GM23338 (cell line): ENCODE measurements around the gene OSBPL6. TPM values are rescaled to one million over a fixed set of nuclear protein-coding genes. Genes with fewer than 3 reads are reported as not detected.

Experiments used
- ATAC-seq: fragments of 200-7000 bp; cut with Tn5 transposase; 3 replicates; pipeline ENCODE4 v1.9.1; 2020
- DNase-seq: peaks from one replicate; pipeline ENCODE4 v3.0.0-alpha.2; 2015; ENCODE audit warnings: low spot score
- H2AFZ ChIP-seq: fragments of 200-600 bp; sonication (generic); 2 replicates; pipeline ENCODE4 v1.8.0; 2016; ENCODE audit warnings: antibody characterized with exemption, mild to moderate bottlenecking, moderate library complexity
- H3F3A ChIP-seq: fragments of 200-600 bp; sonication (generic); replicated peaks from 2 replicates; pipeline ENCODE4 v1.8.0; 2017; ENCODE audit warnings: antibody characterized with exemption, mixed run types, low read depth
- H3K27ac ChIP-seq: fragments of 200-600 bp; sonication (generic); 2 replicates; pipeline ENCODE4 v1.6.1; 2016; ENCODE audit warnings: low read depth
- H3K27me3 ChIP-seq: fragments of 200-600 bp; sonication (generic); 2 replicates; pipeline ENCODE4 v1.8.0; 2016; ENCODE audit warnings: mild to moderate bottlenecking, mixed run types, moderate library complexity; ENCODE audit not compliant: insufficient read depth
- H3K36me3 ChIP-seq: fragments of 200-600 bp; sonication (generic); 2 replicates; pipeline ENCODE4 v1.8.0; 2016; ENCODE audit warnings: mild to moderate bottlenecking; ENCODE audit not compliant: insufficient read depth
- H3K4me1 ChIP-seq: fragments of 200-600 bp; sonication (generic); 2 replicates; pipeline ENCODE4 v1.8.0; 2016; ENCODE audit warnings: mild to moderate bottlenecking, moderate library complexity; ENCODE audit not compliant: insufficient read depth
- H3K4me2 ChIP-seq: fragments of 200-600 bp; sonication (generic); 2 replicates; pipeline ENCODE4 v1.7.1; 2017; ENCODE audit warnings: mixed run types
- H3K4me3 ChIP-seq: fragments of 200-600 bp; sonication (generic); 2 replicates; pipeline ENCODE4 v1.6.1; 2016; ENCODE audit warnings: mixed run types
- H3K79me2 ChIP-seq: fragments of 200-600 bp; sonication (generic); replicated peaks from 2 replicates; pipeline ENCODE4 v1.8.0; 2017; ENCODE audit warnings: mild to moderate bottlenecking; ENCODE audit not compliant: insufficient read depth
- H3K9me2 ChIP-seq: fragments of 200-600 bp; sonication (generic); 2 replicates; pipeline ENCODE4 v1.8.0; 2017; ENCODE audit not compliant: insufficient read depth
- H4K20me1 ChIP-seq: fragments of 200-600 bp; sonication (generic); replicated peaks from 2 replicates; pipeline ENCODE4 v1.8.0; 2017; ENCODE audit warnings: mild to moderate bottlenecking; ENCODE audit not compliant: insufficient read depth
- H3K27ac Mint-ChIP-seq: 2 replicates; pipeline ENCODE4 v1.8.0; 2020; ENCODE audit warnings: inconsistent platforms, mild to moderate bottlenecking, moderate library complexity, mixed read lengths
- H3K27me3 Mint-ChIP-seq: 3 replicates; pipeline ENCODE4 v1.8.0; 2022; ENCODE audit warnings: low read depth, mild to moderate bottlenecking, moderate library complexity, mixed read lengths, inconsistent platforms; ENCODE audit not compliant: insufficient read depth, poor library complexity
- H3K36me3 Mint-ChIP-seq: 3 replicates; pipeline ENCODE4 v1.8.0; 2021; ENCODE audit warnings: low read depth, mild to moderate bottlenecking, inconsistent platforms, moderate library complexity, mixed read lengths
- H3K4me1 Mint-ChIP-seq: 3 replicates; pipeline ENCODE4 v1.8.0; 2020; ENCODE audit warnings: mild to moderate bottlenecking, inconsistent platforms, mixed read lengths
- H3K4me3 Mint-ChIP-seq: 3 replicates; pipeline ENCODE4 v1.8.0; 2021; ENCODE audit warnings: moderate library complexity, mild to moderate bottlenecking, inconsistent platforms, mixed read lengths
- H3K9me3 Mint-ChIP-seq: 3 replicates; pipeline ENCODE4 v1.8.0; 2020; ENCODE audit warnings: moderate library complexity, mild to moderate bottlenecking, inconsistent platforms, mixed read lengths
- CREB1 ChIP-seq: fragments of 250-450 bp; sonication (Bioruptor Pico); IDR thresholded peaks from 2 replicates; pipeline ENCODE4 v1.5.0; 2020; ENCODE audit warnings: low read depth, mild to moderate bottlenecking, moderate library complexity
- EZH2 ChIP-seq: fragments of 200-600 bp; sonication (generic); IDR thresholded peaks from one replicate; pipeline ENCODE4 v1.8.0; 2017; ENCODE audit warnings: antibody characterized with exemption, mild to moderate bottlenecking, low read depth; ENCODE audit not compliant: unreplicated experiment
- EZH2phosphoT487 ChIP-seq: fragments of 200-600 bp; sonication (generic); IDR thresholded peaks from one replicate; pipeline ENCODE4 v1.8.1; 2018; ENCODE audit warnings: antibody characterized with exemption; ENCODE audit not compliant: unreplicated experiment
- JUNB ChIP-seq: IDR thresholded peaks from one replicate; pipeline ENCODE4 v1.6.1; 2016; ENCODE audit warnings: antibody characterized with exemption; ENCODE audit not compliant: unreplicated experiment
- NANOG ChIP-seq: IDR thresholded peaks from 2 replicates; pipeline ENCODE4 v1.6.1; 2016; ENCODE audit warnings: antibody characterized with exemption, borderline replicate concordance
- POLR2AphosphoS5 ChIP-seq: IDR thresholded peaks from 2 replicates; pipeline ENCODE4 v1.6.1; 2016; ENCODE audit warnings: antibody characterized with exemption, low read depth
- STAT1 ChIP-seq: IDR thresholded peaks from one replicate; pipeline ENCODE4 v1.6.1; 2016; ENCODE audit warnings: antibody characterized with exemption; ENCODE audit not compliant: unreplicated experiment
- ZNF114 ChIP-seq: fragments of 250-450 bp; sonication (Bioruptor Pico); IDR thresholded peaks from 2 replicates; pipeline ENCODE4 v1.5.0; 2020; ENCODE audit warnings: mild to moderate bottlenecking, moderate library complexity
- ZNF331 ChIP-seq: fragments of 250-450 bp; sonication (Bioruptor Pico); IDR thresholded peaks from 2 replicates; pipeline ENCODE4 v1.5.0; 2020; ENCODE audit warnings: low read depth, mild to moderate bottlenecking, moderate library complexity
- polyA plus RNA-seq: library from polyadenylated mRNA; unstranded; fragments of >200 nt; fragmentation: Nextera tagmentation; extraction: Ambion mirVana; gene quantifications from 2 replicates; pipeline ENCODE4 v1.2.1, GENCODE V29; 2016
- total RNA-seq: library from RNA; depleted of rRNA; stranded (reverse); fragments of >200 nt; shearing (Covaris generic); gene quantifications from 2 replicates; pipeline ENCODE4 v1.2.3, GENCODE V29; 2014
- TF ChIP-seq, protein P1 (sequence below): IDR thresholded peaks from one replicate; pipeline ENCODE4 v1.6.1; 2018; ENCODE audit warnings: antibody characterized with exemption; ENCODE audit not compliant: unreplicated experiment
- TF ChIP-seq, protein P2 (sequence below): fragments of 250-450 bp; sonication (Bioruptor Pico); IDR thresholded peaks from 2 replicates; pipeline ENCODE4 v1.5.0; 2020; ENCODE audit warnings: mild to moderate bottlenecking, moderate library complexity
- TF ChIP-seq, protein P3 (sequence below): IDR thresholded peaks from 2 replicates; pipeline ENCODE4 v1.6.1; 2016; ENCODE audit warnings: antibody characterized with exemption
- TF ChIP-seq, protein P4 (sequence below), 2 experiments: fragments of 200-600 bp in 1 of 2; sonication (generic) in 1 of 2; conservative IDR thresholded peaks; 2 replicates each; pipeline versions ENCODE4 v1.5.1 to v1.6.1; 2016 to 2017; ENCODE audit warnings: antibody characterized with exemption in 2 of 2, low read depth in 2 of 2, mild to moderate bottlenecking in 2 of 2, moderate library complexity in 1 of 2

OSBPL6 gene
- total and polyA plus RNA-seq, 2 experiments from 2014 or later: 6.0 to 8.5 TPM

DNA sequence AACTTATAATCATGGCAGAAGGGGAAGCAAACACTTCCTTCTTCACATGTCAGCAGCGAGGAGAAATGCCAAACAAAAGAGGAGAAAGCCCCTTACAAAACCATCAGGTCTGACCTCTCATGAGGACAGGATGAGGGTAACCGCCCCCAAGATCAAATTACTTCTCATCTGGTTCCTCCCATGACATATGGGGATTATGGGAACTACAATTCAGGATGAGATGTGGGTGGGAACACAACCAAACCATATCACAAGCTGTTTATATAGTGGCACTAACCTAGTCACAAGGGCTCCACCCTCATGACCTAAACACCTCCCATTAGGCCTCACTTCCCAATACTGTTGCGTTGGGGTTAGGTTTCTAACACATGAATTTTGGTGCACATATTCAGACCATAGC is 110.0 kb downstream of the OSBPL6 start:
- ATAC-seq (no peak), DNase-seq (no peak)
- Mint-ChIP-seq H3K27ac (no peak overlapping the region), H3K4me3 (no peak overlapping the region), H3K36me3 (no peaks in the 10 kb centered on the region), H3K9me3 (no peaks in the 10 kb centered on the region), H3K4me1 (peaks cover 11% of the 10 kb centered on the region), H3K27me3 (no peaks in the 10 kb centered on the region)
- Histone ChIP-seq H4K20me1 (0 out of 2 replicates have a peak, but pooled peaks cover 2% of the 10 kb centered on the region), H3K4me3 (no peak overlapping the region), H3K9me2 (no peaks in the 10 kb centered on the region; the same call in 1 of the 2 replicates), H3K4me2 (no peak overlapping the region), H3K79me2 (no peaks in the 10 kb centered on the region), H2AFZ (no peak overlapping the region), H3K36me3 (no peaks in the 10 kb centered on the region), H3F3A (no peaks in the 10 kb centered on the region), H3K27ac (no peak overlapping the region), H3K4me1 (no peaks in the 10 kb centered on the region), H3K27me3 (no peaks in the 10 kb centered on the region)
- TF ChIP-seq STAT1 (no peak), NANOG (no peak), ZNF331 (no peak), EZH2phosphoT487 (no peak), POLR2AphosphoS5 (no peak), EZH2 (no peak), CREB1 (CRISPR knock-in tag) (no peak), ZNF114 (CRISPR knock-in tag) (no peak), JUNB (no peak)
- TF ChIP-seq, protein P1, sequence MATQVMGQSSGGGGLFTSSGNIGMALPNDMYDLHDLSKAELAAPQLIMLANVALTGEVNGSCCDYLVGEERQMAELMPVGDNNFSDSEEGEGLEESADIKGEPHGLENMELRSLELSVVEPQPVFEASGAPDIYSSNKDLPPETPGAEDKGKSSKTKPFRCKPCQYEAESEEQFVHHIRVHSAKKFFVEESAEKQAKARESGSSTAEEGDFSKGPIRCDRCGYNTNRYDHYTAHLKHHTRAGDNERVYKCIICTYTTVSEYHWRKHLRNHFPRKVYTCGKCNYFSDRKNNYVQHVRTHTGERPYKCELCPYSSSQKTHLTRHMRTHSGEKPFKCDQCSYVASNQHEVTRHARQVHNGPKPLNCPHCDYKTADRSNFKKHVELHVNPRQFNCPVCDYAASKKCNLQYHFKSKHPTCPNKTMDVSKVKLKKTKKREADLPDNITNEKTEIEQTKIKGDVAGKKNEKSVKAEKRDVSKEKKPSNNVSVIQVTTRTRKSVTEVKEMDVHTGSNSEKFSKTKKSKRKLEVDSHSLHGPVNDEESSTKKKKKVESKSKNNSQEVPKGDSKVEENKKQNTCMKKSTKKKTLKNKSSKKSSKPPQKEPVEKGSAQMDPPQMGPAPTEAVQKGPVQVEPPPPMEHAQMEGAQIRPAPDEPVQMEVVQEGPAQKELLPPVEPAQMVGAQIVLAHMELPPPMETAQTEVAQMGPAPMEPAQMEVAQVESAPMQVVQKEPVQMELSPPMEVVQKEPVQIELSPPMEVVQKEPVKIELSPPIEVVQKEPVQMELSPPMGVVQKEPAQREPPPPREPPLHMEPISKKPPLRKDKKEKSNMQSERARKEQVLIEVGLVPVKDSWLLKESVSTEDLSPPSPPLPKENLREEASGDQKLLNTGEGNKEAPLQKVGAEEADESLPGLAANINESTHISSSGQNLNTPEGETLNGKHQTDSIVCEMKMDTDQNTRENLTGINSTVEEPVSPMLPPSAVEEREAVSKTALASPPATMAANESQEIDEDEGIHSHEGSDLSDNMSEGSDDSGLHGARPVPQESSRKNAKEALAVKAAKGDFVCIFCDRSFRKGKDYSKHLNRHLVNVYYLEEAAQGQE: no peak
- TF ChIP-seq, protein P2, sequence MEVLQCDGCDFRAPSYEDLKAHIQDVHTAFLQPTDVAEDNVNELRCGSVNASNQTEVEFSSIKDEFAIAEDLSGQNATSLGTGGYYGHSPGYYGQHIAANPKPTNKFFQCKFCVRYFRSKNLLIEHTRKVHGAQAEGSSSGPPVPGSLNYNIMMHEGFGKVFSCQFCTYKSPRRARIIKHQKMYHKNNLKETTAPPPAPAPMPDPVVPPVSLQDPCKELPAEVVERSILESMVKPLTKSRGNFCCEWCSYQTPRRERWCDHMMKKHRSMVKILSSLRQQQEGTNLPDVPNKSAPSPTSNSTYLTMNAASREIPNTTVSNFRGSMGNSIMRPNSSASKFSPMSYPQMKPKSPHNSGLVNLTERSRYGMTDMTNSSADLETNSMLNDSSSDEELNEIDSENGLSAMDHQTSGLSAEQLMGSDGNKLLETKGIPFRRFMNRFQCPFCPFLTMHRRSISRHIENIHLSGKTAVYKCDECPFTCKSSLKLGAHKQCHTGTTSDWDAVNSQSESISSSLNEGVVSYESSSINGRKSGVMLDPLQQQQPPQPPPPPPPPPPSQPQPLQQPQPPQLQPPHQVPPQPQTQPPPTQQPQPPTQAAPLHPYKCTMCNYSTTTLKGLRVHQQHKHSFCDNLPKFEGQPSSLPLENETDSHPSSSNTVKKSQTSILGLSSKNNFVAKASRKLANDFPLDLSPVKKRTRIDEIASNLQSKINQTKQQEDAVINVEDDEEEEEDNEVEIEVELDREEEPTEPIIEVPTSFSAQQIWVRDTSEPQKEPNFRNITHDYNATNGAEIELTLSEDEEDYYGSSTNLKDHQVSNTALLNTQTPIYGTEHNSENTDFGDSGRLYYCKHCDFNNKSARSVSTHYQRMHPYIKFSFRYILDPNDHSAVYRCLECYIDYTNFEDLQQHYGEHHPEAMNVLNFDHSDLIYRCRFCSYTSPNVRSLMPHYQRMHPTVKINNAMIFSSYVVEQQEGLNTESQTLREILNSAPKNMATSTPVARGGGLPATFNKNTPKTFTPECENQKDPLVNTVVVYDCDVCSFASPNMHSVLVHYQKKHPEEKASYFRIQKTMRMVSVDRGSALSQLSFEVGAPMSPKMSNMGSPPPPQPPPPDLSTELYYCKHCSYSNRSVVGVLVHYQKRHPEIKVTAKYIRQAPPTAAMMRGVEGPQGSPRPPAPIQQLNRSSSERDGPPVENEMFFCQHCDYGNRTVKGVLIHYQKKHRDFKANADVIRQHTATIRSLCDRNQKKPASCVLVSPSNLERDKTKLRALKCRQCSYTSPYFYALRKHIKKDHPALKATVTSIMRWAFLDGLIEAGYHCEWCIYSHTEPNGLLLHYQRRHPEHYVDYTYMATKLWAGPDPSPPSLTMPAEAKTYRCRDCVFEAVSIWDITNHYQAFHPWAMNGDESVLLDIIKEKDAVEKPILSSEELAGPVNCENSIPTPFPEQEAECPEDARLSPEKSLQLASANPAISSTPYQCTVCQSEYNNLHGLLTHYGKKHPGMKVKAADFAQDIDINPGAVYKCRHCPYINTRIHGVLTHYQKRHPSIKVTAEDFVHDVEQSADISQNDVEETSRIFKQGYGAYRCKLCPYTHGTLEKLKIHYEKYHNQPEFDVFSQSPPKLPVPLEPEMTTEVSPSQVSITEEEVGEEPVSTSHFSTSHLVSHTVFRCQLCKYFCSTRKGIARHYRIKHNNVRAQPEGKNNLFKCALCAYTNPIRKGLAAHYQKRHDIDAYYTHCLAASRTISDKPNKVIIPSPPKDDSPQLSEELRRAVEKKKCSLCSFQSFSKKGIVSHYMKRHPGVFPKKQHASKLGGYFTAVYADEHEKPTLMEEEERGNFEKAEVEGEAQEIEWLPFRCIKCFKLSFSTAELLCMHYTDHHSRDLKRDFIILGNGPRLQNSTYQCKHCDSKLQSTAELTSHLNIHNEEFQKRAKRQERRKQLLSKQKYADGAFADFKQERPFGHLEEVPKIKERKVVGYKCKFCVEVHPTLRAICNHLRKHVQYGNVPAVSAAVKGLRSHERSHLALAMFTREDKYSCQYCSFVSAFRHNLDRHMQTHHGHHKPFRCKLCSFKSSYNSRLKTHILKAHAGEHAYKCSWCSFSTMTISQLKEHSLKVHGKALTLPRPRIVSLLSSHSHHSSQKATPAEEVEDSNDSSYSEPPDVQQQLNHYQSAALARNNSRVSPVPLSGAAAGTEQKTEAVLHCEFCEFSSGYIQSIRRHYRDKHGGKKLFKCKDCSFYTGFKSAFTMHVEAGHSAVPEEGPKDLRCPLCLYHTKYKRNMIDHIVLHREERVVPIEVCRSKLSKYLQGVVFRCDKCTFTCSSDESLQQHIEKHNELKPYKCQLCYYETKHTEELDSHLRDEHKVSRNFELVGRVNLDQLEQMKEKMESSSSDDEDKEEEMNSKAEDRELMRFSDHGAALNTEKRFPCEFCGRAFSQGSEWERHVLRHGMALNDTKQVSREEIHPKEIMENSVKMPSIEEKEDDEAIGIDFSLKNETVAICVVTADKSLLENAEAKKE: no peak
- TF ChIP-seq, protein P3, sequence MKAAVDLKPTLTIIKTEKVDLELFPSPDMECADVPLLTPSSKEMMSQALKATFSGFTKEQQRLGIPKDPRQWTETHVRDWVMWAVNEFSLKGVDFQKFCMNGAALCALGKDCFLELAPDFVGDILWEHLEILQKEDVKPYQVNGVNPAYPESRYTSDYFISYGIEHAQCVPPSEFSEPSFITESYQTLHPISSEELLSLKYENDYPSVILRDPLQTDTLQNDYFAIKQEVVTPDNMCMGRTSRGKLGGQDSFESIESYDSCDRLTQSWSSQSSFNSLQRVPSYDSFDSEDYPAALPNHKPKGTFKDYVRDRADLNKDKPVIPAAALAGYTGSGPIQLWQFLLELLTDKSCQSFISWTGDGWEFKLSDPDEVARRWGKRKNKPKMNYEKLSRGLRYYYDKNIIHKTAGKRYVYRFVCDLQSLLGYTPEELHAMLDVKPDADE: no peak
- TF ChIP-seq, protein P4, sequence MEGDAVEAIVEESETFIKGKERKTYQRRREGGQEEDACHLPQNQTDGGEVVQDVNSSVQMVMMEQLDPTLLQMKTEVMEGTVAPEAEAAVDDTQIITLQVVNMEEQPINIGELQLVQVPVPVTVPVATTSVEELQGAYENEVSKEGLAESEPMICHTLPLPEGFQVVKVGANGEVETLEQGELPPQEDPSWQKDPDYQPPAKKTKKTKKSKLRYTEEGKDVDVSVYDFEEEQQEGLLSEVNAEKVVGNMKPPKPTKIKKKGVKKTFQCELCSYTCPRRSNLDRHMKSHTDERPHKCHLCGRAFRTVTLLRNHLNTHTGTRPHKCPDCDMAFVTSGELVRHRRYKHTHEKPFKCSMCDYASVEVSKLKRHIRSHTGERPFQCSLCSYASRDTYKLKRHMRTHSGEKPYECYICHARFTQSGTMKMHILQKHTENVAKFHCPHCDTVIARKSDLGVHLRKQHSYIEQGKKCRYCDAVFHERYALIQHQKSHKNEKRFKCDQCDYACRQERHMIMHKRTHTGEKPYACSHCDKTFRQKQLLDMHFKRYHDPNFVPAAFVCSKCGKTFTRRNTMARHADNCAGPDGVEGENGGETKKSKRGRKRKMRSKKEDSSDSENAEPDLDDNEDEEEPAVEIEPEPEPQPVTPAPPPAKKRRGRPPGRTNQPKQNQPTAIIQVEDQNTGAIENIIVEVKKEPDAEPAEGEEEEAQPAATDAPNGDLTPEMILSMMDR (conservative IDR thresholded peaks at IDR 0.05; ENCODE audit: low read depth in 2 of 2): no peak
